Uterus (tissue), 4 donors: ENCODE results near the gene PIK3R3. TPM values are rescaled to one million over a fixed set of nuclear protein-coding genes. Genes with fewer than 3 reads are reported as not detected.
A peak's percentile ranks its signal among the peaks of the same experiment; 100 is the strongest.

ENCODE experiments used
- DNase-seq, 2 donors: peaks; one replicate each; pipeline ENCODE4 v3.0.0-alpha.2; 2019 to 2020
- H3K27ac ChIP-seq, 2 donors: fragments of 200-600 bp; sonication (generic); 1 replicate in 1 of 2; 2 replicates in 1 of 2; pipeline ENCODE4 v1.5.1; 2016 to 2018
- H3K27me3 ChIP-seq, 2 donors: fragments of 200-600 bp; sonication (generic); one replicate each; pipeline ENCODE4 v1.5.1; 2018 to 2019; ENCODE audit warnings: control low read depth in 1 of 2
- H3K36me3 ChIP-seq, 2 donors: fragments of 200-600 bp; sonication (generic); one replicate each; pipeline ENCODE4 v1.5.1; 2019; ENCODE audit warnings: control low read depth in 1 of 2
- H3K4me1 ChIP-seq, 2 donors: fragments of 200-600 bp; sonication (generic); one replicate each; pipeline ENCODE4 v1.5.1; 2018 to 2019; ENCODE audit warnings: control low read depth in 1 of 2
- H3K4me3 ChIP-seq, 2 donors: fragments of 200-600 bp; sonication (generic); 1 replicate in 1 of 2; 2 replicates in 1 of 2; pipeline ENCODE4 v1.5.1; 2018 to 2019; ENCODE audit warnings: mild to moderate bottlenecking in 1 of 2
- H3K9me3 ChIP-seq, 2 donors: fragments of 200-600 bp; sonication (generic); one replicate each; pipeline ENCODE4 v1.5.1; 2019; ENCODE audit warnings: control low read depth in 1 of 2
- POLR2A ChIP-seq, 2 donors: fragments of 450-650 bp; IDR thresholded peaks; one replicate each; pipeline ENCODE4 v1.6.1; 2016; ENCODE audit warnings: antibody characterized with exemption in 2 of 2, mild to moderate bottlenecking in 1 of 2, moderate library complexity in 1 of 2
- intact Hi-C: fragments of 100-400 bp; cut with DNase I; formaldehyde crosslinking; loops from one replicate; pipeline ENCODE4 v1.15.1; 2023; ENCODE audit warnings: low total_unique reads
- total RNA-seq, 4 donors: library from RNA; depleted of rRNA in 3 of 4; stranded (reverse); fragments of >200 nt in 3 of 4; gene quantifications; one replicate each; pipeline versions ENCODE4 v1.1.0 to v1.2.4, GENCODE V29; 2014 to 2023
- TF ChIP-seq, protein P1 (sequence below), 4 experiments: fragments of 200-600 bp in 2 of 4; fragments of 450-650 bp in 2 of 4; sonication (generic) in 2 of 4; IDR thresholded peaks; one replicate each; pipeline ENCODE4 v1.5.1; 2016 to 2019; ENCODE audit warnings: antibody characterized with exemption in 4 of 4, mild to moderate bottlenecking in 2 of 4, moderate library complexity in 1 of 4
- donor health status: DM: yes; HTN: yes; CAD: no.

The PIK3R3 gene
- total RNA-seq, 4 donors from 2014 or later: 23.5 to 83.7 (median 38.3) TPM

DNA sequence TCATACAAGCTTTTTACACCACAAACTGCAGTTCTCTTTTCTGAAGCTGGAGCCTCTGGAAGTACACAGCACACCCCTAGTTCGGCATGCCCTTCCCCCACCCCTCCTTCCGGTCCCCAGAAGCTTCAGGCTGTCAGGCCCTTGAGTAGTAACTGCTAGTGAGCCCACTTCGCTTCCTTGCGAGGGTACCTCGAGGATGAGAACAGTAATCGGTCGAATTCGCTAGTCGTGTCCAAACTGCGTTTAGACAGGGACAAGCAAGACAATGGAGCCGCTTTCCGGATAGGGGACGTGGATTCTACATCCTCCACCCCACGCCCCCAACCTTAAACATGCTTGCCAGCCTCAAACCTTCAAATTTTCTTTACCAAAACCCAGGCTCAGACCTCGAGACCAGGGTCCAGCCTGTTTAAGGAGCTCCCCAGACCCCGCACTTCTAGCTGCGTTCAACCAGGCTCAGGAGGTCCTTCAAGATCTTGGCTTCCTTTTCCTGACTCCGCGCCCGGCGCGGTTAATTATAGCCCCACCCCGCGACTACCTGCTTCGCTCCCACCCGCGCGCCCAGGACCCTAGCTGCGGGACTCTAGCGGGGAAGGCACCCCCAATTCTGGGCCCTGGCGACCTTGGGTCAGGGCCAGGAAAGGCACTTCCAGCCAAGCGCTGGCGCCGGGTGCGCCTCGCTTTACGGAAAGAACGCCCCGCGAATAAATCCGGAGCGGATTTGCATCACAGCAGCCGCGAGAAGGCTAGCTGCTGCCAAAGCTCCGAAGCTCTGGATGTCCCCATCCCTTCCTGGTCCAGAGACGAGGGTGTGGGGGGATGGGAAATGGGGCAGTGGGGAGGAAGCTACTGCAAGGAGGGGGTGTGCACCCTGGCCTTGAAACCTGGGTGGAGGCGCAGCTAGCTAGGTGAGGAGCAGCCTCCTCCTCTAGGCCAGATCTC, 34.4 kb upstream of the PIK3R3 start:
- Histone ChIP-seq H3K27ac (peak overlapping the region; percentile 64 to 66), H3K4me3 (peak overlapping the region; percentile 12 to 19), H3K4me1 (no peaks in the 10 kb centered on the region), H3K27me3 (no peaks in the 10 kb centered on the region), H3K9me3 (no peaks in the 10 kb centered on the region), H3K36me3 (no peaks in the 10 kb centered on the region)
- DNase-seq: peak; percentile 34 to 76
- intact Hi-C loops: no loop called here
- TF ChIP-seq, protein P1, sequence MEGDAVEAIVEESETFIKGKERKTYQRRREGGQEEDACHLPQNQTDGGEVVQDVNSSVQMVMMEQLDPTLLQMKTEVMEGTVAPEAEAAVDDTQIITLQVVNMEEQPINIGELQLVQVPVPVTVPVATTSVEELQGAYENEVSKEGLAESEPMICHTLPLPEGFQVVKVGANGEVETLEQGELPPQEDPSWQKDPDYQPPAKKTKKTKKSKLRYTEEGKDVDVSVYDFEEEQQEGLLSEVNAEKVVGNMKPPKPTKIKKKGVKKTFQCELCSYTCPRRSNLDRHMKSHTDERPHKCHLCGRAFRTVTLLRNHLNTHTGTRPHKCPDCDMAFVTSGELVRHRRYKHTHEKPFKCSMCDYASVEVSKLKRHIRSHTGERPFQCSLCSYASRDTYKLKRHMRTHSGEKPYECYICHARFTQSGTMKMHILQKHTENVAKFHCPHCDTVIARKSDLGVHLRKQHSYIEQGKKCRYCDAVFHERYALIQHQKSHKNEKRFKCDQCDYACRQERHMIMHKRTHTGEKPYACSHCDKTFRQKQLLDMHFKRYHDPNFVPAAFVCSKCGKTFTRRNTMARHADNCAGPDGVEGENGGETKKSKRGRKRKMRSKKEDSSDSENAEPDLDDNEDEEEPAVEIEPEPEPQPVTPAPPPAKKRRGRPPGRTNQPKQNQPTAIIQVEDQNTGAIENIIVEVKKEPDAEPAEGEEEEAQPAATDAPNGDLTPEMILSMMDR (IDR thresholded peaks at IDR 0.05): no peak
- peak in 1 of 2 donors; percentile 24 for TF ChIP-seq POLR2A (IDR thresholded peaks at IDR 0.05)

DNA sequence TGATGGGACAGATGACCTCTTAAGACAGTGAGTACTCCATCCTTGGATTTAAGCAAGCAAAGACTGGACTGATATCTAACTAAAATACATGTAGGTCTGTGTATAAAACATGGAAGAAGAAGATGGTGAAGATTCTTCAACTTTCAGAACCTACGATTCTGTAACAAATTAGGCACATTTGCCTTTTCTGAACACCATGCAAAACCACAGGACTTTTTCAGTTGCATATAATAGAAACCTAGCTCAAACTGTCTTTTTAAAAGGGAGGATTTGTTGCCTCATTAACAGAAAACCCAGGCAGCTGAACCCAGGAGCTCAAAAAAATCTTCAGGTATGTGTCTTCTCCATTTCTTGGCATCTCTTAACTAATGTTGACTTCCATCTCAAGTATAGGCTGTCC, 27.8 kb upstream of the PIK3R3 start:
- no peak overlapping the region for H3K27ac ChIP-seq
- intact Hi-C loops: no loop called here
- no peak for DNase-seq
- TF ChIP-seq POLR2A (IDR thresholded peaks at IDR 0.05): no peak
- TF ChIP-seq, protein P1 (IDR thresholded peaks at IDR 0.05): no peak
- no peaks in the 10 kb centered on the region for H3K36me3 ChIP-seq
- H3K4me1 ChIP-seq: no peaks in the 10 kb centered on the region
- no peaks in the 10 kb centered on the region for H3K9me3 ChIP-seq
- no peaks in the 10 kb centered on the region for H3K27me3 ChIP-seq
- no peak overlapping the region for H3K4me3 ChIP-seq

DNA sequence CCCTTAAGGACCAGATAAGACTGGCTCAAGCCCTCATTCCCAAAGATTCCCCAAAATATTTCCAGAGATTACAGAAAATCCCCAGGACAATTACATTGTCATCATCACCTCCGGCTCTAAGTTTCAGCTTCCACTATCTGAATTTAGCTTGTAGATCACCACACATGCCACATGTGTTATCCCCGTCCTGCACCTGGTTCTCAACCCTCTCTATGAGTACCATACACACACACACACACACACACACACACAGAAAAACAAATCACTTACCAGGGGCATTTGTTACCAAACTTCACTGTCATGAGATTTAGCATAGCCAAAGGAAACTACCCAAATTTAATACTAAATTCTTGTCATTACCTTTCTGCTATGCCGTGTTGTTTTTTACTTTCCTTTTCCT, 27.1 kb upstream of the PIK3R3 start:
- Histone ChIP-seq H3K27ac (no peak overlapping the region), H3K36me3 (no peaks in the 10 kb centered on the region), H3K9me3 (no peaks in the 10 kb centered on the region), H3K27me3 (no peaks in the 10 kb centered on the region), H3K4me3 (no peak overlapping the region), H3K4me1 (no peaks in the 10 kb centered on the region)
- TF ChIP-seq POLR2A (IDR thresholded peaks at IDR 0.05): no peak
- TF ChIP-seq, protein P1 (IDR thresholded peaks at IDR 0.05): no peak
- DNase-seq: no peak
- intact Hi-C loops: no loop called here

DNA sequence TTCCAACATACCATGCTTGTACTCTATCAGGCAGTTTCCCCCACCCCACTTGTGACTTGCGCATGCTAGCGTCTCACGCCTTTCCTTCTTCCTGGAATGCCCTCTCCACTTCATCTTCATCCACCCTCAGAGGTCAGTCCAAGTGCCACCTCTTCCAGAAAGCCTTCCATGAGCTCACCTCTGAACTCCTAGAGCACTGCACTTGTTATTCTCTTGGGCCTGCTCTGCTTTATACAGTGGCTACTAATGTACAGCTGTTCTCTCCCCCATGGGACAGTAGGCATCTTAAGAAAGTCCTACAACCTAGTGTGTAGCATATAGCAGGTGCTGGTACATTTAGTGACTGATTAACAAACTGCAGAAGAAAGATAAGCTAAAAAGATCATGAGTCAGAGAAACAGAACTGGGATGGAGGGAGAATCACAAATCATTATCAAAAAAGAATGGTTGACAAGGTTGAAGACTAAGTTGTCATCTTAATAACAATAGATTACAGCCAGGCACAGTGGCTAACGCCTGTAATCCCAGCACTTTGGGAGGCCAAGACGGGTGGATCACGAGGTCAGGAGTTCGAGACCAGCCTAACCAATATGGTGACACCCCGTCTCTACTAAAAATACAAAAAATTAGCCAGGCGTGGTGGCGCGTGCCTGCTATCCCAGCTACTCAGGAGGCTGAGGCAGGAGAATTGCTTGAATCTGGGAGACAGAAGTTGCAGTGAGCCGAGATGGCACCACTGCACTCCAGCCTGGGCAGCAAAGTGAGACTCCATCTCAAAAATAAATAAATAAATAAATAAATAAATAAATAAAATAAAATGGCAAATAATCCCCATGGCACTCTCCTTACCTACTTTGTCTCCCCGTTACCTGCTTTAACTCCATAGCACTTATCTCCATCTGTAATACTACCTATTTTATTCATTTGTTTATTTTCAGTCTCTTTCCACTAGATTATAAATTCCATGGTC, 26.2 kb upstream of the PIK3R3 start:
- Histone ChIP-seq H3K27me3 (no peaks in the 10 kb centered on the region), H3K27ac (no peak overlapping the region), H3K9me3 (no peaks in the 10 kb centered on the region), H3K4me1 (no peaks in the 10 kb centered on the region), H3K4me3 (no peak overlapping the region), H3K36me3 (no peaks in the 10 kb centered on the region)
- intact Hi-C loops: no loop called here
- DNase-seq: no peak
- no peak for TF ChIP-seq POLR2A (IDR thresholded peaks at IDR 0.05)
- TF ChIP-seq, protein P1 (IDR thresholded peaks at IDR 0.05): no peak
